Cardiac muscle cell (in vitro differentiated cells and primary cell): ENCODE results near the gene PPIE. TPM values are rescaled to one million over a fixed set of nuclear protein-coding genes. Genes with fewer than 3 reads are reported as not detected.
A peak's percentile ranks its signal among the peaks of the same experiment; 100 is the strongest.

Experiments used
- DNase-seq, 2 donors: peaks; one replicate each; pipeline versions ENCODE4 v3.0.0 to v3.0.0-alpha.2; 2010 to 2017; ENCODE audit warnings: low read depth in 1 of 2, low spot score in 1 of 2
- H3K27ac ChIP-seq: fragments of 200-600 bp; sonication (generic); 2 replicates; pipeline ENCODE4 v1.5.1; 2016
- H3K27me3 ChIP-seq: fragments of 200-600 bp; sonication (generic); 2 replicates; pipeline ENCODE4 v1.6.0; 2016; ENCODE audit warnings: control low read depth
- H3K36me3 ChIP-seq: fragments of 200-600 bp; sonication (generic); 2 replicates; pipeline ENCODE4 v1.5.1; 2016; ENCODE audit warnings: control low read depth
- H3K4me1 ChIP-seq: fragments of 200-600 bp; sonication (generic); 2 replicates; pipeline ENCODE4 v1.8.1; 2017; ENCODE audit warnings: low read depth, mild to moderate bottlenecking, mixed run types
- H3K4me3 ChIP-seq: fragments of 200-600 bp; sonication (generic); 2 replicates; pipeline ENCODE4 v1.5.1; 2016; ENCODE audit warnings: mild to moderate bottlenecking
- H3K9me3 ChIP-seq: fragments of 200-600 bp; sonication (generic); 2 replicates; pipeline ENCODE4 v1.5.1; 2017; ENCODE audit warnings: low read depth, mild to moderate bottlenecking, control low read depth
- CTCF ChIP-seq: IDR thresholded peaks from 2 replicates; pipeline ENCODE4 v1.5.1; 2012; ENCODE audit warnings: low read depth, mild to moderate bottlenecking, low read length
- polyA plus RNA-seq: library from polyadenylated mRNA; unstranded; fragments of >200 nt; fragmentation: Nextera tagmentation; extraction: Ambion mirVana; gene quantifications from 2 replicates; pipeline ENCODE4 v1.2.1, GENCODE V29; 2016
- total RNA-seq: library from RNA; depleted of rRNA; stranded (reverse); fragments of >200 nt; gene quantifications from 2 replicates; pipeline ENCODE4 v1.2.3, GENCODE V29; 2016

The PPIE gene
- total and polyA plus RNA-seq, 2 experiments from 2014 or later, result 38.7 to 68.3 TPM

GRCh38 chr1:39704757-39705156, 33.9 kb upstream of the PPIE start:
- Histone ChIP-seq H3K27me3 (peaks cover 83% of the 10 kb centered on the region), H3K9me3 (no peaks in the 10 kb centered on the region), H3K36me3 (no peaks in the 10 kb centered on the region), H3K4me1 (peaks cover 4% of the 10 kb centered on the region), H3K4me3 (no peak overlapping the region), H3K27ac (no peak overlapping the region)
- no peak for TF ChIP-seq CTCF
- DNase-seq, result no peak

GRCh38 chr1:39707506-39707905, 31.2 kb upstream of the PPIE start:
- Histone ChIP-seq H3K9me3 (no peaks in the 10 kb centered on the region), H3K36me3 (no peaks in the 10 kb centered on the region), H3K27ac (no peak overlapping the region), H3K4me3 (no peak overlapping the region), H3K4me1 (no peaks in the 10 kb centered on the region), H3K27me3 (peaks cover 98% of the 10 kb centered on the region)
- DNase-seq, result no peak
- no peak for TF ChIP-seq CTCF

- Histone ChIP-seq H3K27ac (no peak overlapping the region), H3K4me1 (no peaks in the 10 kb centered on the region), H3K27me3 (peaks cover 98% of the 10 kb centered on the region), H3K9me3 (no peaks in the 10 kb centered on the region), H3K4me3 (no peak overlapping the region), H3K36me3 (no peaks in the 10 kb centered on the region)
- peak in 1 of 2 donors; percentile 88 for DNase-seq
- peak; percentile 46 for TF ChIP-seq CTCF
Observed at GRCh38 chr1:39711104-39711965, 27.3 kb upstream of the PPIE start.

- Histone ChIP-seq H3K4me3 (no peak overlapping the region), H3K9me3 (no peaks in the 10 kb centered on the region), H3K4me1 (no peaks in the 10 kb centered on the region), H3K27ac (no peak overlapping the region), H3K36me3 (no peaks in the 10 kb centered on the region), H3K27me3 (peaks cover 98% of the 10 kb centered on the region)
- no peak for TF ChIP-seq CTCF
- no peak for DNase-seq
Observed at GRCh38 chr1:39711966-39712340, 26.7 kb upstream of the PPIE start.

- no peaks in the 10 kb centered on the region for H3K9me3 ChIP-seq
- TF ChIP-seq CTCF, result no peak
- H3K36me3 ChIP-seq, result no peaks in the 10 kb centered on the region
- no peaks in the 10 kb centered on the region for H3K4me1 ChIP-seq
- DNase-seq, result no peak
- peaks cover 98% of the 10 kb centered on the region for H3K27me3 ChIP-seq
- H3K27ac ChIP-seq, result no peak overlapping the region
- no peak overlapping the region for H3K4me3 ChIP-seq
Observed at GRCh38 chr1:39713557-39713956, 25.1 kb upstream of the PPIE start.
